Measurements from ENCODE around the gene ERMP1.
"Not testable (repeated sequence)": the region's sequence is repeated elsewhere in the genome, so short reads cannot be mapped to it uniquely, and the experiment has no call there.

The ERMP1 gene

GRCh38 chr9:5805478-5805877 lies 27.4 kb downstream of the ERMP1 start:
- Histone ChIP-seq H3K4me3 (ENCODE audit: low read length) (no peak overlapping the region), H3K4me1 (ENCODE audit: insufficient read depth, low read length) (no peaks in the 10 kb centered on the region), H3K9ac (ENCODE audit: low read depth, low read length) (no peak overlapping the region), H3K27me3 (ENCODE audit: insufficient read depth, low read length) (no peaks in the 10 kb centered on the region), H3K27ac (ENCODE audit: low read length) (no peak overlapping the region), H3K9me3 (ENCODE audit: insufficient read depth, low read depth, low read length) (no peaks in the 10 kb centered on the region), H3K36me3 (ENCODE audit: insufficient read depth, low read depth, low read length) (peaks cover 15% of the 10 kb centered on the region)

- Histone ChIP-seq H3K27me3 (ENCODE audit: insufficient read depth, low read length) (no peaks in the 10 kb centered on the region), H3K36me3 (ENCODE audit: insufficient read depth, low read depth, low read length) (0 out of 2 replicates have a peak, but pooled peaks cover 8% of the 10 kb centered on the region), H3K9me3 (ENCODE audit: insufficient read depth, low read depth, low read length) (no peaks in the 10 kb centered on the region), H3K27ac (ENCODE audit: low read length) (no peak overlapping the region), H3K9ac (ENCODE audit: low read depth, low read length) (no peak overlapping the region), H3K4me3 (ENCODE audit: low read length) (no peak overlapping the region), H3K4me1 (ENCODE audit: insufficient read depth, low read length) (no peaks in the 10 kb centered on the region)
These were observed 31.2 kb downstream of the ERMP1 start for GRCh38 chr9:5801739-5802113.

DNA sequence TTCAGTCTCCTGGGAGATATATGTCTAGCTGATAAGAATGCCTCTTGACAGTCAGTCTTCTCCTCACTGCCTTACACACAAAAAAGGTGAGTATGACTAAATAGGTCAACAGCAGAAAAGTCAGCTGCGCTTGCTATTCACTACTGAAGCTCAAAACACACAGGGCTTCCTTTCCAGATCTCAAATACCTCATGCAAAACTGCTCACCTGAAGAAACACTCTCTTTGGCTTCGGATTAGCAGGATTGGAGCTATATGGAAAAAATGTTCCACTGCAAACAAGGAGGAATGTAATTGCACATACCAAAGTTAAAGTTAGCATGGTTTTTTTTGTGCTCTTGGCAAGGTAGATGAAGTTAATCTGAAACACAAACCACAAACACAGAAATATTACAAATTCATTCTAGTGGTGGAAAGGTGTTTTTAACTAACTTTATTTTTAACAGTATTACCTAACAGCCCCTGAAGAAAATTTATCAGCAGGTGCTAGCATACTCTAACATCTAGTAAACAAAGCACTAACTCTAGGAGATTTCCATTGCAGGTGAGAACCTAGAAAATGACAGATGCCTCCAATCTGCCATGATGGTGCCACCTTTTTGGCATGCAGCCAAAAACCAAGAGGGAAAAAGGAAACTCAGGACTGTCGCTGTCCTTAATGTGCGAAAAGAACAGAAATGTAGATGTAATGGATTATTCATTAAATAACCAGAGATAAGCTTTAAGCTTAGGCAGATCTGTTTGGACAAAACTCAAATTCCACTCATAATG lies 31.8 kb downstream of the ERMP1 start:
- Histone ChIP-seq H3K27ac (ENCODE audit: low read length) (no peak overlapping the region), H3K9ac (ENCODE audit: low read depth, low read length) (no peak overlapping the region), H3K4me3 (ENCODE audit: low read length) (no peak overlapping the region), H3K4me1 (ENCODE audit: insufficient read depth, low read length) (no peaks in the 10 kb centered on the region), H3K36me3 (ENCODE audit: insufficient read depth, low read depth, low read length) (0 out of 2 replicates have a peak, but pooled peaks cover 13% of the 10 kb centered on the region), H3K27me3 (ENCODE audit: insufficient read depth, low read length) (no peaks in the 10 kb centered on the region), H3K9me3 (ENCODE audit: insufficient read depth, low read depth, low read length) (no peaks in the 10 kb centered on the region)

DNA sequence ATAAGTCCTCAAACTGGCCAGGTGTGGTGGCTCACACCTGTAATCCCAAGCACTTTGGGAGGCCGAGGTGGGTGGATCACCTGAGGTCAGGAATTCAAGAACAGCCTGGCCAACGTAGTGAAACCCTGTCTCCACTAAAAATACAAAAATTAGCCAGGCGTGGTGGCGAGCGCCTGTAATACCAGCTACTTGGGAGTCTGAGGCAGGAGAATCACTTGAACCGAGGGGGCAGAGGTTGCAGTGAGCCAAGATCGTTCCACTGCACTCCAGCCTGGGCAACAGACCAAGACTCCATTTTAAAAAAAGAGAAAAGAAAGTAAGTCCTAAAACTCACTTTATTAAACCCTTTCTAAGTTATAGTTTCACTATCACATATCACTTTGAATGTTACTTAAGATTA lies 32.5 kb downstream of the ERMP1 start:
- H3K36me3 ChIP-seq (ENCODE audit: insufficient read depth, low read depth, low read length), result 0 out of 2 replicates have a peak, but pooled peaks cover 12% of the 10 kb centered on the region
- H3K27ac ChIP-seq (ENCODE audit: low read length); H3K4me3 ChIP-seq (ENCODE audit: low read length); H3K9me3 ChIP-seq (ENCODE audit: insufficient read depth, low read depth, low read length); H3K9ac ChIP-seq (ENCODE audit: low read depth, low read length); H3K4me1 ChIP-seq (ENCODE audit: insufficient read depth, low read length); H3K27me3 ChIP-seq (ENCODE audit: insufficient read depth, low read length): not testable (repeated sequence)

GRCh38 chr9:5799314-5799713 lies 33.6 kb downstream of the ERMP1 start:
- no peaks in the 10 kb centered on the region for H3K4me1 ChIP-seq (ENCODE audit: insufficient read depth, low read length)
- H3K27ac ChIP-seq (ENCODE audit: low read length), result no peak overlapping the region
- no peaks in the 10 kb centered on the region for H3K27me3 ChIP-seq (ENCODE audit: insufficient read depth, low read length)
- no peak overlapping the region for H3K4me3 ChIP-seq (ENCODE audit: low read length)
- H3K9me3 ChIP-seq (ENCODE audit: insufficient read depth, low read depth, low read length), result no peaks in the 10 kb centered on the region
- no peak overlapping the region for H3K9ac ChIP-seq (ENCODE audit: low read depth, low read length)
- 0 out of 2 replicates have a peak, but pooled peaks cover 11% of the 10 kb centered on the region for H3K36me3 ChIP-seq (ENCODE audit: insufficient read depth, low read depth, low read length)

DNA sequence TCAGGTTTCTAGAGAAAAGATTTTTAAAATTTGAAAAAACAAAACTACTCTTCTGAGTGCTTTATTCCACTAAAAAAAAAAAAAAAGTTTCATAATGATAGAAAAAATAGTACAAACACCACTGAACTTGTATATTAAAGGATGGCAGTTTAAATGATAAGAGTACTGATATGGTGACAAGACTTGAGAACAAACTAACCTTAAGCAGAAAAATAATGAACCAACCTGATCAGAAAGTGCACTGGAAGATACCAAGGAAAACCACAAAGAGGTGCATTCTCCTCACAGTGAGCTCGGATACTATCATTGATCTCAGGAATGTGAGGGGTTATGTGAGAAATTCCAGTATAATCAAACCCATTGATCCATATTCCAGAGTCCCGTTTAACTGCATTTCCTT lies 34.3 kb downstream of the ERMP1 start:
- no peak overlapping the region for H3K9ac ChIP-seq (ENCODE audit: low read depth, low read length)
- no peak overlapping the region for H3K4me3 ChIP-seq (ENCODE audit: low read length)
- no peaks in the 10 kb centered on the region for H3K4me1 ChIP-seq (ENCODE audit: insufficient read depth, low read length)
- H3K9me3 ChIP-seq (ENCODE audit: insufficient read depth, low read depth, low read length), result no peaks in the 10 kb centered on the region
- no peaks in the 10 kb centered on the region for H3K27me3 ChIP-seq (ENCODE audit: insufficient read depth, low read length)
- no peak overlapping the region for H3K27ac ChIP-seq (ENCODE audit: low read length)
- 0 out of 2 replicates have a peak, but pooled peaks cover 11% of the 10 kb centered on the region for H3K36me3 ChIP-seq (ENCODE audit: insufficient read depth, low read depth, low read length)

DNA sequence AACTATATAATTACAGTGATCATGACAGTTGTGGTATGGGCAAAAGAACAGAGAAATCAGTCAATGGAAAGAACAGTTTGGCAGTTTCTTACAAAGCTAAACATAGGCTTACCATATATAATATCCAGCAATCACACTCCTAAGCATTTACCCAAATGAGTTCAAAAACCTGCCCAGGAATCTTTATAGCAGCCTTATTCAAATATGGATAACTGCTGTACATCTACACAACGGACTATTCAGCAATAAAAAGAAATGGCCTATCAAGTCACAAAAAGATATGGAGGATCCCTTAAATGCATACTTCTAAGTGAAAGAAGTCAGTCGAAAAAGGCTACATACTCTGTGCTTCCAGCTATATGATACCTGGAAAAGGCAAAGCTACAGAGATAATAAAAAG lies 36.6 kb downstream of the ERMP1 start:
- H3K4me3 ChIP-seq (ENCODE audit: low read length), result no peak overlapping the region
- H3K9ac ChIP-seq (ENCODE audit: low read depth, low read length), result no peak overlapping the region

GRCh38 chr9:5793812-5794211 lies 39.1 kb downstream of the ERMP1 start:
- H3K4me3 ChIP-seq (ENCODE audit: low read length), result no peak overlapping the region
- H3K27me3 ChIP-seq (ENCODE audit: insufficient read depth, low read length), result no peaks in the 10 kb centered on the region
- H3K4me1 ChIP-seq (ENCODE audit: insufficient read depth, low read length), result no peaks in the 10 kb centered on the region
- H3K9me3 ChIP-seq (ENCODE audit: insufficient read depth, low read depth, low read length), result no peaks in the 10 kb centered on the region
- H3K27ac ChIP-seq (ENCODE audit: low read length), result no peak overlapping the region
- 0 out of 2 replicates have a peak, but pooled peaks cover 19% of the 10 kb centered on the region for H3K36me3 ChIP-seq (ENCODE audit: insufficient read depth, low read depth, low read length)
- H3K9ac ChIP-seq (ENCODE audit: low read depth, low read length), result no peak overlapping the region

More for the DNA sequence above, 36.6 kb downstream of the ERMP1 start:
- Histone ChIP-seq H3K36me3 (ENCODE audit: insufficient read depth, low read depth, low read length) (0 out of 2 replicates have a peak, but pooled peaks cover 15% of the 10 kb centered on the region), H3K27ac (ENCODE audit: low read length) (no peak overlapping the region), H3K27me3 (ENCODE audit: insufficient read depth, low read length) (no peaks in the 10 kb centered on the region), H3K9me3 (ENCODE audit: insufficient read depth, low read depth, low read length) (no peaks in the 10 kb centered on the region), H3K4me1 (ENCODE audit: insufficient read depth, low read length) (no peaks in the 10 kb centered on the region)

DNA sequence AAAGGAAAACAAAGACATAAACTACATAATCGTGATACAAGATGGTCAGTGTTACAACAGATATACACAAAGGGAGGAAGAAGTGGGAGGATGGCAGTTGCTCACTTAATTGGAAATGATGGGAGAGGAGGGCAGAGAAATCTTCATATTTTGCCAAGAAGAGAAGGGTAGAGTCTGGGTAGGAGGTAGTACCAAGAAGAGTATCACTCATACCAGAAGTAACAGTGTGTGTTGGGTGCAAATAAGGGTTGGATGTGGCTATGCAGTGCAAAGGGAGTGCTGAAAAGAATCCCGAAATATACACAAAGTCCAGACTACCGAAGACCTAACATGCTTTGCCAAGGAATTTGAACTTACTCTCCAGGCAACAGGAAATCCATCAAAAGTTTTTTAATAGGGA lies 41.0 kb downstream of the ERMP1 start:
- no peak overlapping the region for H3K4me3 ChIP-seq (ENCODE audit: low read length)
- H3K36me3 ChIP-seq (ENCODE audit: insufficient read depth, low read depth, low read length), result peaks cover 21% of the 10 kb centered on the region; the same call in 1 of the 2 replicates
- no peaks in the 10 kb centered on the region for H3K4me1 ChIP-seq (ENCODE audit: insufficient read depth, low read length)
- no peaks in the 10 kb centered on the region for H3K9me3 ChIP-seq (ENCODE audit: insufficient read depth, low read depth, low read length)
- H3K27me3 ChIP-seq (ENCODE audit: insufficient read depth, low read length), result no peaks in the 10 kb centered on the region
- H3K27ac ChIP-seq (ENCODE audit: low read length), result no peak overlapping the region
- no peak overlapping the region for H3K9ac ChIP-seq (ENCODE audit: low read depth, low read length)

DNA sequence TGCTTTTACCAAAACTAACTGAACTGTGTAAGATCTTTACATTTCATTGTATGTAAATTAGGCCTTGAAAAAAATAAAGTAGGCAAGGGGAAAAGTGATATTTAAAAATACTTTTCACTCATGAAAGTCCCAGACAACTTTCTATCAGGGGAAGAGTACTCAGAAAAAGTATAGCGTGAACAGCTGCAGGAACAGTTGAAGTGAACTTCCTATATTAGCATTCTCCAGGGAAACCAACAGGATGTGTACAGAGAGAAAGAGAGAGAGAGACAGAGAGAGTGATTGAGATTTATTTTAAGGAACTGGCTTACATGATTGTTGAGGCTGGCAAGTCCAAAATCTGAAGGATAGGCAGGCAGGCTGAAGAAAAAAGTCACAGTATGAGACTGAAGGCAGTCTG lies 42.0 kb downstream of the ERMP1 start:
- no peaks in the 10 kb centered on the region for H3K27me3 ChIP-seq (ENCODE audit: insufficient read depth, low read length)
- H3K27ac ChIP-seq (ENCODE audit: low read length), result no peak overlapping the region
- peaks cover 22% of the 10 kb centered on the region for H3K36me3 ChIP-seq (ENCODE audit: insufficient read depth, low read depth, low read length)
- H3K9me3 ChIP-seq (ENCODE audit: insufficient read depth, low read depth, low read length), result no peaks in the 10 kb centered on the region
- no peak overlapping the region for H3K4me3 ChIP-seq (ENCODE audit: low read length)
- H3K9ac ChIP-seq (ENCODE audit: low read depth, low read length), result no peak overlapping the region
- H3K4me1 ChIP-seq (ENCODE audit: insufficient read depth, low read length), result no peaks in the 10 kb centered on the region

GRCh38 chr9:5789489-5789888 lies 43.4 kb downstream of the ERMP1 start:
- Histone ChIP-seq H3K27me3 (ENCODE audit: insufficient read depth, low read length) (no peaks in the 10 kb centered on the region), H3K27ac (ENCODE audit: low read length) (no peak overlapping the region), H3K4me1 (ENCODE audit: insufficient read depth, low read length) (no peaks in the 10 kb centered on the region), H3K9me3 (ENCODE audit: insufficient read depth, low read depth, low read length) (no peaks in the 10 kb centered on the region), H3K36me3 (ENCODE audit: insufficient read depth, low read depth, low read length) (peaks cover 22% of the 10 kb centered on the region), H3K4me3 (ENCODE audit: low read length) (no peak overlapping the region), H3K9ac (ENCODE audit: low read depth, low read length) (no peak overlapping the region)

DNA sequence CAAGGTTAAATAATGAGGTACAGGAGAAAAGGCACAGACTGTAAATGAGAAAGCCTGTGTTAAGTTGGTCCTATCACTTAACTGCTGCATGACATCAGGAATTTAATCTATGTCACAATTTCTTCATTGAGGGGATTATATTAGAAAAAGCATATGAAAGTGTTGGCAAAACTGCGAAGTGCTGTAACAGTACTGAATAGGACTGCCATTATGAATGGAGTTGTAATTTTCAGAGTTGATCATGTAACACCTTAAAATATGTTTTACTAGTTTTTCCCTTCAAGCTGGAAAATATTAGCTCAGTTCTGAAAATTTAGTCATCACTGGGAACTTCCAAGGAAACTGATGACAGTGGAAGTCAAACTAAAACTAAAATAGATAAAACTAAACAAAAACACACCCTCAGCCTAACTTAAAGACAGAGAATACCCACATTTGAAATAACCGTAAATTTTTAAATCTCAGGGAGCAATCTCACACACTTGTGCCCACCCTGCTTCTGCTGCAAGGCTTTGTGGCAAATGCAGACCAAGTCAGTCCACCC lies 45.1 kb downstream of the ERMP1 start:
- H3K4me3 ChIP-seq (ENCODE audit: low read length), result no peak overlapping the region
- peaks cover 5% of the 10 kb centered on the region; the same call in 1 of the 2 replicates for H3K4me1 ChIP-seq (ENCODE audit: insufficient read depth, low read length)
- H3K36me3 ChIP-seq (ENCODE audit: insufficient read depth, low read depth, low read length), result peaks cover 26% of the 10 kb centered on the region
- H3K27me3 ChIP-seq (ENCODE audit: insufficient read depth, low read length), result no peaks in the 10 kb centered on the region
- H3K9ac ChIP-seq (ENCODE audit: low read depth, low read length), result no peak overlapping the region
- H3K27ac ChIP-seq (ENCODE audit: low read length), result no peak overlapping the region
- no peaks in the 10 kb centered on the region for H3K9me3 ChIP-seq (ENCODE audit: insufficient read depth, low read depth, low read length)
